OCI-LY3 (cell line): ENCODE measurements around the gene RPS6KA5.

Source experiments
- H2AFZ ChIP-seq: fragments of 200-600, 300-600 bp; shearing (Covaris generic); 2 replicates; pipeline ENCODE4 v1.6.0; 2014; ENCODE audit warnings: antibody characterized with exemption, low read depth, low read length
- H3K27ac ChIP-seq: fragments of 200-600, 300-600 bp; sonication (generic); 2 replicates; pipeline ENCODE4 v1.5.1; 2014; ENCODE audit warnings: mild to moderate bottlenecking, low read length, moderate library complexity, mixed read lengths
- H3K27me3 ChIP-seq: fragments of 200-600, 300-600 bp; sonication (generic); 2 replicates; pipeline ENCODE4 v1.6.1; 2014; ENCODE audit warnings: low read depth, low read length, mixed read lengths
- H3K36me3 ChIP-seq: fragments of 200-600, 300-600 bp; sonication (generic); replicated peaks from 2 replicates; pipeline ENCODE3; 2014; ENCODE audit warnings: low read depth, low read length, mixed read lengths
- H3K4me1 ChIP-seq: fragments of 300-600, 200-600 bp; sonication (generic); 2 replicates; pipeline ENCODE4 v1.6.1; 2014; ENCODE audit warnings: low read length, mixed read lengths
- H3K4me2 ChIP-seq: fragments of 200-600, 300-600 bp; sonication (generic); 2 replicates; pipeline ENCODE4 v1.6.1; 2014; ENCODE audit warnings: low read length, mixed read lengths
- H3K4me3 ChIP-seq: fragments of 300-600, 200-600 bp; sonication (generic); 2 replicates; pipeline ENCODE4 v1.5.1; 2014; ENCODE audit warnings: antibody characterized with exemption, mild to moderate bottlenecking, low read length, moderate library complexity
- H3K79me2 ChIP-seq: fragments of 300-600, 200-600 bp; shearing (Covaris generic); 2 replicates; pipeline ENCODE4 v1.6.1; 2014; ENCODE audit warnings: mild to moderate bottlenecking, low read length, mixed read lengths
- H3K9ac ChIP-seq: fragments of 300-600, 200-600 bp; shearing (Covaris generic); 2 replicates; pipeline ENCODE4 v1.6.0; 2014; ENCODE audit warnings: mild to moderate bottlenecking, low read length, moderate library complexity
- H3K9me3 ChIP-seq: fragments of 200-600, 300-600 bp; shearing (Covaris generic); 2 replicates; pipeline ENCODE4 v1.6.1; 2014; ENCODE audit warnings: low read length, mixed read lengths; ENCODE audit not compliant: insufficient read depth
- H4K20me1 ChIP-seq: fragments of 200-600, 300-600 bp; sonication (generic); 2 replicates; pipeline ENCODE4 v1.6.1; 2016; ENCODE audit warnings: low read length, mixed read lengths; ENCODE audit not compliant: insufficient read depth
- CTCF ChIP-seq: fragments of 200-600, 300-600 bp; sonication (generic); IDR thresholded peaks from 2 replicates; pipeline ENCODE4 v1.5.1; 2014; ENCODE audit warnings: antibody characterized with exemption, low read length, low read depth
- EZH2phosphoT487 ChIP-seq: fragments of 200-600 bp; shearing (Covaris generic); IDR thresholded peaks from 2 replicates; pipeline ENCODE4 v1.6.1; 2018; ENCODE audit warnings: antibody characterized with exemption, mixed run types, low read depth

Gene RPS6KA5

DNA sequence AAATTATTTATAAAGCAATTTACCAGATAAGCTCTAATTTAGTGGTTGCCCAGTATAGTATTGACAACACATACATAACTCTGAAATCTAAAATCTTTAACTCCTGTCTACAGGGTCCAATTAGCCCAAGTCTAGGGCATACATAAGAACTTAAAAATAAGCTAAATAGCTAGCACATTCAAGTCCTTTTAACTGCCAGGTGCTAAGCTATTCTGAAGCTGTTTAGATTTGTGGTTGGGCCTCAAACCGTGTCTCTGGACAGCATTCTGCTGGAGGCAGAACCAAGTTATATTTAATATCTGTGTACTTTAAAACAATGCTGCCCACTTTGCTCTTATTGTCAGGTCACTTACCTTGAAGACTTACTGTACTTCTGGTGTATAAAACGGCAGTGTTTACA, 19.0 kb downstream of the RPS6KA5 start:
- H3K4me3 ChIP-seq = no peak overlapping the region
- peaks cover 4% of the 10 kb centered on the region; the same call in 1 of the 2 replicates for H3K4me1 ChIP-seq
- H3K4me2 ChIP-seq = no peak overlapping the region
- H4K20me1 ChIP-seq = 0 out of 2 replicates have a peak, but pooled peaks cover 6% of the 10 kb centered on the region
- H3K27ac ChIP-seq = no peak overlapping the region
- H3K36me3 ChIP-seq = no peaks in the 10 kb centered on the region
- no peak overlapping the region for H2AFZ ChIP-seq
- H3K27me3 ChIP-seq = no peaks in the 10 kb centered on the region
- no peak for TF ChIP-seq EZH2phosphoT487
- TF ChIP-seq CTCF = no peak
- no peaks in the 10 kb centered on the region for H3K9me3 ChIP-seq
- H3K9ac ChIP-seq = no peak overlapping the region
- H3K79me2 ChIP-seq = peaks cover 26% of the 10 kb centered on the region

DNA sequence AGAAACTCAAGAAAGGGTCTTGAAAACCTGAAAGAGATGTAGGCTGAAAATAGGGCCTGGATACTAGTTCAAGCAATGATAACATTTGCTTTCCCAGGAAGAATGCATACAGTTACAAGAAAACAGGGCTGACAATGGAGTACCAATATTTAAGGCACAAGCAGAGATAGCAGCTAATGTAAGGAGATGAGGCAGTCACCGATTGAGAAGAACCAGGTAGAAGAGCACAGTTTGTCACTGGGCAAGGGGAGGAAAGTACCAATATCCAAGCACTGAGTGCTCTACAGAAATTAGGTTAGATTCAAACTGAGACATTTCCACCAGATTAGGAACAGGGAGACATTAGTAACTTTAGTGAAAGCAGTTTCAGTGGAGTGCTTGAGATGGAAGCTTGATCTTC, 19.9 kb downstream of the RPS6KA5 start:
- Histone ChIP-seq H3K9ac (no peak overlapping the region), H3K79me2 (peaks cover 21% of the 10 kb centered on the region), H3K4me2 (no peak overlapping the region), H2AFZ (no peak overlapping the region), H3K4me3 (no peak overlapping the region), H3K36me3 (no peaks in the 10 kb centered on the region), H3K27me3 (no peaks in the 10 kb centered on the region), H3K9me3 (no peaks in the 10 kb centered on the region), H4K20me1 (0 out of 2 replicates have a peak, but pooled peaks cover 6% of the 10 kb centered on the region), H3K4me1 (peaks cover 12% of the 10 kb centered on the region), H3K27ac (no peak overlapping the region)
- TF ChIP-seq EZH2phosphoT487 (no peak), CTCF (no peak)

GRCh38 chr14:91038439-91038838, 22.0 kb downstream of the RPS6KA5 start:
- peaks cover 19% of the 10 kb centered on the region for H3K4me1 ChIP-seq
- H3K79me2 ChIP-seq = peaks cover 21% of the 10 kb centered on the region
- no peak overlapping the region for H3K9ac ChIP-seq
- H3K36me3 ChIP-seq = no peaks in the 10 kb centered on the region
- no peaks in the 10 kb centered on the region for H3K9me3 ChIP-seq
- no peaks in the 10 kb centered on the region for H3K27me3 ChIP-seq
- no peak overlapping the region for H3K27ac ChIP-seq
- no peak overlapping the region for H3K4me3 ChIP-seq
- no peak overlapping the region for H3K4me2 ChIP-seq
- no peak overlapping the region for H2AFZ ChIP-seq
- TF ChIP-seq EZH2phosphoT487 (no peak), CTCF (no peak)
- H4K20me1 ChIP-seq = 0 out of 2 replicates have a peak, but pooled peaks cover 6% of the 10 kb centered on the region

GRCh38 chr14:91036741-91037469, 23.5 kb downstream of the RPS6KA5 start:
- peaks cover 11% of the 10 kb centered on the region for H3K79me2 ChIP-seq
- H4K20me1 ChIP-seq = 0 out of 2 replicates have a peak, but pooled peaks cover 3% of the 10 kb centered on the region
- no peak overlapping the region for H3K4me2 ChIP-seq
- no peaks in the 10 kb centered on the region for H3K27me3 ChIP-seq
- no peak overlapping the region for H2AFZ ChIP-seq
- H3K9me3 ChIP-seq = no peaks in the 10 kb centered on the region
- H3K9ac ChIP-seq = no peak overlapping the region
- no peak overlapping the region for H3K4me3 ChIP-seq
- H3K4me1 ChIP-seq = peaks cover 19% of the 10 kb centered on the region
- TF ChIP-seq CTCF = no peak
- no peak for TF ChIP-seq EZH2phosphoT487
- H3K27ac ChIP-seq = no peak overlapping the region
- no peaks in the 10 kb centered on the region for H3K36me3 ChIP-seq
